DOHH2 (cell line): ENCODE data around the gene ZNF384.

Experiments
- EZH2phosphoT487 ChIP-seq: fragments of 200-600 bp; sonication (generic); IDR thresholded peaks from 2 replicates; pipeline ENCODE4 v1.6.1; 2017; ENCODE audit warnings: borderline replicate concordance, mild to moderate bottlenecking, antibody characterized with exemption, low read length, moderate library complexity, mixed read lengths
- TF ChIP-seq, protein P1 (sequence below): fragments of 200-600 bp; sonication (generic); IDR thresholded peaks from one replicate; pipeline ENCODE4 v1.5.1; 2014; ENCODE audit warnings: antibody characterized with exemption, mild to moderate bottlenecking, low read depth, low read length; ENCODE audit not compliant: poor library complexity, severe bottlenecking

DNA sequence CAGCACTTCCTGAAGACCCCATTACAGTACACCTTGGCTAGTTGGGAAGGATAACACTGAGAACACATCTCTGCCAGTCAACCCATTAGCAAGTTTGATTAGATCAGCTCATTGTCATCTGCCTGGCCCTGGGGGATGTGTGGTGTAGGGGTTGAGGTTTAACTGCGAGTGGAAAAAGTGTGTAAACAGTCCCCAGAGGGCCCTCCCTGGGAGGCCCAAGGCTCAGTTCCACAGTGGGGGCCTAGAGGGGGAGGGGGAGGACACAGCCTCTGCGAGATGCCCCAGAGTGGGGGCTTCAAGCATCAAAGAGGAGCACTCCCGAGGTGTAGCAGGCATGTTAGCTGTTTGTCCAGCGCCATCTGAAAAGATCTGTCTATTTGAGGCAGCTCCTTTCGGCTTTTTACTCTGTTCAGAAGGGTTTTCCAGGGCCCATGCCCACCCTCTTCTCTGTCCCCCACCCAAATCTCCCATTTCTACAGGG lies 53.8 kb downstream of the ZNF384 start:
- TF ChIP-seq, protein P1, sequence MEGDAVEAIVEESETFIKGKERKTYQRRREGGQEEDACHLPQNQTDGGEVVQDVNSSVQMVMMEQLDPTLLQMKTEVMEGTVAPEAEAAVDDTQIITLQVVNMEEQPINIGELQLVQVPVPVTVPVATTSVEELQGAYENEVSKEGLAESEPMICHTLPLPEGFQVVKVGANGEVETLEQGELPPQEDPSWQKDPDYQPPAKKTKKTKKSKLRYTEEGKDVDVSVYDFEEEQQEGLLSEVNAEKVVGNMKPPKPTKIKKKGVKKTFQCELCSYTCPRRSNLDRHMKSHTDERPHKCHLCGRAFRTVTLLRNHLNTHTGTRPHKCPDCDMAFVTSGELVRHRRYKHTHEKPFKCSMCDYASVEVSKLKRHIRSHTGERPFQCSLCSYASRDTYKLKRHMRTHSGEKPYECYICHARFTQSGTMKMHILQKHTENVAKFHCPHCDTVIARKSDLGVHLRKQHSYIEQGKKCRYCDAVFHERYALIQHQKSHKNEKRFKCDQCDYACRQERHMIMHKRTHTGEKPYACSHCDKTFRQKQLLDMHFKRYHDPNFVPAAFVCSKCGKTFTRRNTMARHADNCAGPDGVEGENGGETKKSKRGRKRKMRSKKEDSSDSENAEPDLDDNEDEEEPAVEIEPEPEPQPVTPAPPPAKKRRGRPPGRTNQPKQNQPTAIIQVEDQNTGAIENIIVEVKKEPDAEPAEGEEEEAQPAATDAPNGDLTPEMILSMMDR = no peak
- no peak for TF ChIP-seq EZH2phosphoT487
